MM.1S (cell line): Measurements from ENCODE around the gene HELZ.

ENCODE experiments used
- DNase-seq: peaks from one replicate; pipeline ENCODE4 v3.0.0-alpha.2; 2015
- H2AFZ ChIP-seq: fragments of 300-600 bp; sonication (generic); 2 replicates; pipeline ENCODE4 v1.6.0; 2016; ENCODE audit warnings: antibody characterized with exemption, low read length
- H3F3A ChIP-seq: fragments of 300-600 bp; sonication (generic); 2 replicates; pipeline ENCODE4 v1.6.1; 2016; ENCODE audit warnings: mild to moderate bottlenecking, antibody characterized with exemption, low read length, moderate library complexity, mixed read lengths; ENCODE audit not compliant: insufficient read depth
- H3K27ac ChIP-seq: fragments of 300-600 bp; sonication (generic); 2 replicates; pipeline ENCODE4 v1.5.1; 2016; ENCODE audit warnings: mild to moderate bottlenecking, low read length
- H3K27me3 ChIP-seq: fragments of 300-600 bp; sonication (generic); replicated peaks from 2 replicates; pipeline ENCODE4 v1.6.0; 2016; ENCODE audit warnings: low read length; ENCODE audit not compliant: insufficient read depth
- H3K36me3 ChIP-seq: fragments of 300-600 bp; sonication (generic); replicated peaks from 2 replicates; pipeline ENCODE4 v1.6.1; 2016; ENCODE audit warnings: mild to moderate bottlenecking, low read length, mixed read lengths; ENCODE audit not compliant: insufficient read depth
- H3K4me1 ChIP-seq: fragments of 300-600 bp; sonication (generic); 2 replicates; pipeline ENCODE4 v1.6.1; 2016; ENCODE audit warnings: low read length, mixed read lengths
- H3K4me2 ChIP-seq: fragments of 300-600 bp; sonication (generic); 2 replicates; pipeline ENCODE4 v1.6.0; 2016; ENCODE audit warnings: low read depth, low read length
- H3K4me3 ChIP-seq: fragments of 300-600 bp; sonication (generic); 2 replicates; pipeline ENCODE4 v1.5.1; 2016; ENCODE audit warnings: low read length, mixed read lengths
- H3K79me2 ChIP-seq: fragments of 300-600 bp; sonication (generic); 2 replicates; pipeline ENCODE4 v1.6.1; 2016; ENCODE audit warnings: mixed run types, low read length, mixed read lengths
- H3K9ac ChIP-seq: fragments of 300-600 bp; sonication (generic); 2 replicates; pipeline ENCODE4 v1.6.1; 2016; ENCODE audit warnings: low read length, mixed read lengths
- H3K9me2 ChIP-seq: fragments of 300-600 bp; sonication (generic); replicated peaks from 2 replicates; pipeline ENCODE4 v1.6.1; 2016; ENCODE audit warnings: mild to moderate bottlenecking, low read length, mixed read lengths; ENCODE audit not compliant: insufficient read depth
- H3K9me3 ChIP-seq: fragments of 300-600 bp; sonication (generic); replicated peaks from 2 replicates; pipeline ENCODE4 v1.6.1; 2016; ENCODE audit warnings: mild to moderate bottlenecking, low read length, mixed read lengths; ENCODE audit not compliant: insufficient read depth
- H4K20me1 ChIP-seq: fragments of 300-600 bp; sonication (generic); 2 replicates; pipeline ENCODE4 v1.6.1; 2016; ENCODE audit warnings: mild to moderate bottlenecking, low read length, moderate library complexity, mixed read lengths; ENCODE audit not compliant: insufficient read depth
- EZH2 ChIP-seq: fragments of 300-600 bp; sonication (generic); optimal IDR thresholded peaks from 2 replicates; pipeline ENCODE3; 2017; ENCODE audit warnings: low read depth, mild to moderate bottlenecking, antibody characterized with exemption, low read length, mixed read lengths
- EZH2phosphoT487 ChIP-seq: fragments of 300-600 bp; sonication (generic); IDR thresholded peaks from 2 replicates; pipeline ENCODE4 v1.6.1; 2018; ENCODE audit warnings: antibody characterized with exemption, low read length
- TF ChIP-seq, protein P1 (sequence below): fragments of 300-600 bp; sonication (generic); IDR thresholded peaks from 2 replicates; pipeline ENCODE4 v1.5.1; 2016; ENCODE audit warnings: antibody characterized with exemption, low read length, mixed read lengths

HELZ gene

DNA sequence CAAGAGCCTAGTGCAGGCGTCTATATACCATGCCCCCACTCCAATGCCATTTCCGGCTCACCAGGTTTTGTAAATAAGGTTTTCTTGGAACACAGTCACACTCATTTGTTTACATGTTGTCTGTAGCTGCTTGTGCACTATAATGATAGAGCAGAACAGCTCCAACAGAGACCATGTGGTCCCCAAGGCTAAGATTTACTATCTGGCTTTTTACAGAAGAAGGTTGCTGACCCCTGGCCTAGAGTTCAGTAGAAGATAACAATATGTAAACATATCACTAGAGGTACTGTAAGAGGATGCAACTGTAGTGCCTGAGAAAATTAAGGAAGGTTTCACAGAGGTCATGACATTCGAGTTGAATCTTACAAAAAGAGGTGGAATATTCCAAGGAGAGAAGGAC lies 134.4 kb downstream of the HELZ start:
- Histone ChIP-seq H3K9ac (no peak overlapping the region), H3K27me3 (no peaks in the 10 kb centered on the region), H3K9me2 (no peaks in the 10 kb centered on the region), H4K20me1 (no peaks in the 10 kb centered on the region), H3K79me2 (0 out of 2 replicates have a peak, but pooled peaks cover 3% of the 10 kb centered on the region), H3K4me1 (0 out of 2 replicates have a peak, but pooled peaks cover 3% of the 10 kb centered on the region), H2AFZ (no peak overlapping the region), H3K4me3 (no peak overlapping the region), H3K9me3 (no peaks in the 10 kb centered on the region), H3K36me3 (peaks cover 20% of the 10 kb centered on the region), H3F3A (no peaks in the 10 kb centered on the region), H3K4me2 (no peak overlapping the region), H3K27ac (no peak overlapping the region)
- no peak for DNase-seq
- TF ChIP-seq EZH2 (no peak), EZH2phosphoT487 (no peak)
- TF ChIP-seq, protein P1, sequence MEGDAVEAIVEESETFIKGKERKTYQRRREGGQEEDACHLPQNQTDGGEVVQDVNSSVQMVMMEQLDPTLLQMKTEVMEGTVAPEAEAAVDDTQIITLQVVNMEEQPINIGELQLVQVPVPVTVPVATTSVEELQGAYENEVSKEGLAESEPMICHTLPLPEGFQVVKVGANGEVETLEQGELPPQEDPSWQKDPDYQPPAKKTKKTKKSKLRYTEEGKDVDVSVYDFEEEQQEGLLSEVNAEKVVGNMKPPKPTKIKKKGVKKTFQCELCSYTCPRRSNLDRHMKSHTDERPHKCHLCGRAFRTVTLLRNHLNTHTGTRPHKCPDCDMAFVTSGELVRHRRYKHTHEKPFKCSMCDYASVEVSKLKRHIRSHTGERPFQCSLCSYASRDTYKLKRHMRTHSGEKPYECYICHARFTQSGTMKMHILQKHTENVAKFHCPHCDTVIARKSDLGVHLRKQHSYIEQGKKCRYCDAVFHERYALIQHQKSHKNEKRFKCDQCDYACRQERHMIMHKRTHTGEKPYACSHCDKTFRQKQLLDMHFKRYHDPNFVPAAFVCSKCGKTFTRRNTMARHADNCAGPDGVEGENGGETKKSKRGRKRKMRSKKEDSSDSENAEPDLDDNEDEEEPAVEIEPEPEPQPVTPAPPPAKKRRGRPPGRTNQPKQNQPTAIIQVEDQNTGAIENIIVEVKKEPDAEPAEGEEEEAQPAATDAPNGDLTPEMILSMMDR = no peak

DNA sequence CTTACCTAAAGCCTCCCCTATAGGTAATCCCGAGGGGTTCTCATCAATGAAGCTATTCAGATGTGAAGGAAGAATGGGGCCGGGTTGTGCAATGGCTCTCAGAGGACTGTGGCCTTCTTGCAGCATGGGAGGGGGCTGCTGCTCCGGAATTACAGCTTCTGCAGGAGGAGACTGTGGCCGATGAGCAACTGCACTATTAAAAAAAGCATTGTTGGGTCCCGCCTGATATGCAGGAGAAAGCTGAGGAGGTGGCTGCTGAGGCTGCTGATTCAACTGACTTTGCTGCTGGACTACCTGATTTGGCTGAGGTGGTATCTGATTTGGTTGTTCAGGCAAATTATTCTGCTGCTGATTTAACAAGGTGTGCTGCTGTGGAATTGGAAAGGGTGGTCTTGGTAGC lies 135.9 kb downstream of the HELZ start:
- H3F3A ChIP-seq = no peaks in the 10 kb centered on the region
- no peaks in the 10 kb centered on the region for H3K9me3 ChIP-seq
- DNase-seq = no peak
- H3K9ac ChIP-seq = no peak overlapping the region
- no peaks in the 10 kb centered on the region for H3K4me1 ChIP-seq
- TF ChIP-seq EZH2 (no peak), EZH2phosphoT487 (no peak)
- TF ChIP-seq, protein P1 = no peak
- H3K36me3 ChIP-seq = peaks cover 15% of the 10 kb centered on the region
- no peak overlapping the region for H2AFZ ChIP-seq
- no peaks in the 10 kb centered on the region for H3K9me2 ChIP-seq
- no peak overlapping the region for H3K4me2 ChIP-seq
- H3K79me2 ChIP-seq = 0 out of 2 replicates have a peak, but pooled peaks cover 3% of the 10 kb centered on the region
- no peaks in the 10 kb centered on the region for H3K27me3 ChIP-seq
- H4K20me1 ChIP-seq = no peaks in the 10 kb centered on the region
- H3K27ac ChIP-seq = no peak overlapping the region
- no peak overlapping the region for H3K4me3 ChIP-seq

DNA sequence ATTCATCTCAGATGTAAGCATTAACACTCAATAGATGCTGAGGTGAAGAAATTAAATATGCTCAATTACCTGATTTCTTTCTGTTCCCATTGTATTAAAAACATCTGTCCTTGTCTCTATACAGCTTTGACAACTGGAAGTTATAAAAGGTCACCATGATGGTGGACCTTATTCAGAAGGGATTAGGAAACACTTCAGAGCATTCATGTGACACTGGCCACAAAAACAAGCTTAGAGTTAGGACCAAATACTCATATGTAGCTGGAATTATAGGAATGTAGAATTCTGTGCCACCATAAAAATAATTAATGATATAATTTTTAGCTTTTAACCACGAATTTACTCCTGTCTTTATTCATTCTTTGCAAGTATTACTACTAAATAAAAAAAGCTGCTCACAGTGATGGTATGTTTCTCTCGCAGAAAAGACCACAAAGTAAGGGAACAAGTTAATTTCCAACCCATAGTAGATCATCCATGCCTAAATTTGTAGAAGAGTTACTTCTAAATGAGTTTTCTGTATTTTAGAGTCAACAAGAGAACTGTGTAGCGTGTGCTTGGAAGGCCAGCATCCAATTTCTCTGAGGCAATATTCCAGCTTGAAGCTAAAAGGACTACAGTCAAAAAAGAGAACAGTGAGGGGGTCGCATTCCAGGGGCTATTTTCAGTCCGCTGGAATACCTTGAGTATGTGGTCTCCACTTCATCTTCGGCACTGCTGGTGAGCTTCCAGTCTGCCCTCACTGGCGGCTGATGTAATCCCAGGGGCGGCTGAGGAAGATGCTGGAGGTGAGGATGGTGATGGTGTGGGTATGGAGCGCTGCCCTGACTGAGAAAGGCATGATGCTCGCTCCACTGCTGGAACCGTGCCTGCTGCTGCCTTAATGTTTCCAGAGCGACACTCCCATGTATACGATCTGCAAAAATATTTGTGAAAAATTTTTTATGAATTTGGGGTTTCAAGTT lies 136.9 kb downstream of the HELZ start:
- H3F3A ChIP-seq = no peaks in the 10 kb centered on the region
- 0 out of 2 replicates have a peak, but pooled peaks cover 7% of the 10 kb centered on the region for H3K79me2 ChIP-seq
- no peaks in the 10 kb centered on the region for H3K4me1 ChIP-seq
- H3K4me2 ChIP-seq = no peak overlapping the region
- no peak overlapping the region for H3K9ac ChIP-seq
- H2AFZ ChIP-seq = no peak overlapping the region
- peaks cover 10% of the 10 kb centered on the region for H3K36me3 ChIP-seq
- no peaks in the 10 kb centered on the region for H4K20me1 ChIP-seq
- no peak overlapping the region for H3K4me3 ChIP-seq
- DNase-seq = no peak
- no peaks in the 10 kb centered on the region for H3K27me3 ChIP-seq
- no peak overlapping the region for H3K27ac ChIP-seq
- no peak for TF ChIP-seq EZH2phosphoT487
- TF ChIP-seq EZH2 = no peak
- TF ChIP-seq, protein P1 = no peak
- H3K9me3 ChIP-seq = no peaks in the 10 kb centered on the region
- H3K9me2 ChIP-seq = no peaks in the 10 kb centered on the region
